HEK293 (cell line): ENCODE data around the gene TET3.
A peak's percentile ranks its signal among the peaks of the same experiment; 100 is the strongest.

ENCODE experiments used
- CTCF ChIA-PET: fragments of 350-600 bp; formaldehyde crosslinking; extraction: SDS; loops from one replicate; lab custom pipeline; 2021; ENCODE audit warnings: antibody characterized with exemption; lab: Yijun Ruan, JAX
- POLR2A ChIA-PET: fragments of 300-600 bp; formaldehyde crosslinking; extraction: SDS; loops from one replicate; lab custom pipeline; 2020; ENCODE audit warnings: antibody characterized with exemption, inconsistent platforms; lab: Yijun Ruan, JAX
- H3K27ac ChIP-seq: fragments of 200-500 bp; sonication (Bioruptor generic); 2 replicates; pipeline ENCODE4 v1.5.1; 2014; ENCODE audit warnings: low read depth, low read length, control low read depth, inconsistent platforms; ENCODE audit errors: extremely low read depth
- H3K36me3 ChIP-seq, 2 experiments: fragments of 200-500 bp in 1 of 2; sonication (Bioruptor generic) in 1 of 2; 1 replicate in 1 of 2; 2 replicates in 1 of 2; pipeline ENCODE4 v1.5.1; 2014 to 2017; ENCODE audit warnings: inconsistent platforms in 2 of 2, low read length in 2 of 2; ENCODE audit not compliant: control insufficient read depth in 2 of 2, insufficient read depth in 1 of 2
- H3K4me1 ChIP-seq: fragments of 200-500 bp; sonication (Bioruptor generic); 2 replicates; pipeline ENCODE4 v1.5.1; 2014; ENCODE audit warnings: mild to moderate bottlenecking, low read length, inconsistent platforms; ENCODE audit not compliant: control insufficient read depth, insufficient read depth
- H3K4me3 ChIP-seq: 2 replicates; pipeline ENCODE4 v1.5.1; 2011; ENCODE audit warnings: low read depth, mild to moderate bottlenecking, control low read depth, low read length, moderate library complexity
- H3K9me3 ChIP-seq: fragments of 200-500 bp; sonication (Bioruptor generic); 2 replicates; pipeline ENCODE4 v1.5.1; 2014; ENCODE audit warnings: low read depth, low read length, inconsistent platforms; ENCODE audit not compliant: control insufficient read depth, insufficient read depth
- FEZF1 ChIP-seq: fragments of 450-650 bp; formaldehyde crosslinking; IDR thresholded peaks from 2 replicates; pipeline ENCODE4 v1.5.1; 2016; ENCODE audit warnings: missing biosample characterization, missing genetic modification characterization
- GFI1B ChIP-seq: fragments of 450-650 bp; formaldehyde crosslinking; IDR thresholded peaks from 2 replicates; pipeline ENCODE4 v1.5.1; 2016; ENCODE audit warnings: missing biosample characterization, missing genetic modification characterization
- GLIS2 ChIP-seq: fragments of 450-650 bp; formaldehyde crosslinking; IDR thresholded peaks from 2 replicates; pipeline ENCODE4 v1.5.1; 2016; ENCODE audit warnings: missing biosample characterization, missing genetic modification characterization
- KLF1 ChIP-seq: fragments of 450-650 bp; formaldehyde crosslinking; IDR thresholded peaks from 2 replicates; pipeline ENCODE4 v1.5.1; 2016; ENCODE audit warnings: missing biosample characterization, missing genetic modification characterization
- RBAK ChIP-seq: fragments of 450-650 bp; formaldehyde crosslinking; IDR thresholded peaks from 2 replicates; pipeline ENCODE4 v1.5.1; 2016; ENCODE audit warnings: missing biosample characterization, missing genetic modification characterization
- SP2 ChIP-seq: fragments of 450-650 bp; formaldehyde crosslinking; IDR thresholded peaks from 2 replicates; pipeline ENCODE4 v1.5.1; 2016; ENCODE audit warnings: missing biosample characterization, missing genetic modification characterization
- SP7 ChIP-seq: fragments of 450-650 bp; formaldehyde crosslinking; IDR thresholded peaks from 2 replicates; pipeline ENCODE4 v1.5.1; 2016; ENCODE audit warnings: missing biosample characterization, missing genetic modification characterization
- ZBTB48 ChIP-seq: fragments of 450-650 bp; formaldehyde crosslinking; IDR thresholded peaks from 2 replicates; pipeline ENCODE4 v1.5.1; 2016; ENCODE audit warnings: missing biosample characterization, missing genetic modification characterization
- ZFHX2 ChIP-seq: fragments of 450-650 bp; formaldehyde crosslinking; conservative IDR thresholded peaks from 2 replicates; pipeline ENCODE4 v1.5.1; 2016; ENCODE audit warnings: missing biosample characterization, missing genetic modification characterization
- ZIC2 ChIP-seq: fragments of 450-650 bp; formaldehyde crosslinking; IDR thresholded peaks from 2 replicates; pipeline ENCODE4 v1.5.1; 2016; ENCODE audit warnings: missing biosample characterization, missing genetic modification characterization
- ZNF155 ChIP-seq: fragments of 450-650 bp; formaldehyde crosslinking; IDR thresholded peaks from 2 replicates; pipeline ENCODE4 v1.5.1; 2016; ENCODE audit warnings: missing biosample characterization, missing genetic modification characterization
- ZNF169 ChIP-seq: fragments of 450-650 bp; formaldehyde crosslinking; IDR thresholded peaks from 2 replicates; pipeline ENCODE4 v1.5.1; 2016; ENCODE audit warnings: missing biosample characterization, missing genetic modification characterization
- ZNF211 ChIP-seq: fragments of 450-650 bp; formaldehyde crosslinking; IDR thresholded peaks from 2 replicates; pipeline ENCODE4 v1.5.1; 2016; ENCODE audit warnings: low read depth, missing biosample characterization, missing genetic modification characterization
- ZNF433 ChIP-seq: fragments of 450-650 bp; formaldehyde crosslinking; IDR thresholded peaks from 2 replicates; pipeline ENCODE4 v1.5.1; 2016; ENCODE audit warnings: missing biosample characterization, missing genetic modification characterization, low read depth
- ZNF561 ChIP-seq: fragments of 450-650 bp; IDR thresholded peaks from 2 replicates; pipeline ENCODE4 v1.5.1; 2018; ENCODE audit warnings: missing biosample characterization, missing genetic modification characterization, borderline replicate concordance
- TF ChIP-seq, protein P1 (sequence below): fragments of 450-650 bp; formaldehyde crosslinking; IDR thresholded peaks from 2 replicates; pipeline ENCODE4 v1.5.1; 2016; ENCODE audit warnings: missing biosample characterization, missing genetic modification characterization
- TF ChIP-seq, protein P2 (sequence below): fragments of 450-650 bp; formaldehyde crosslinking; IDR thresholded peaks from 2 replicates; pipeline ENCODE4 v1.5.1; 2016; ENCODE audit warnings: missing biosample characterization, missing genetic modification characterization
- TF ChIP-seq, protein P3 (sequence below): fragments of 450-650 bp; formaldehyde crosslinking; IDR thresholded peaks from 2 replicates; pipeline ENCODE4 v1.5.1; 2016; ENCODE audit warnings: missing biosample characterization, missing genetic modification characterization
- TF ChIP-seq, protein P4 (sequence below): fragments of 450-650 bp; IDR thresholded peaks from 2 replicates; pipeline ENCODE4 v1.5.1; 2018; ENCODE audit warnings: missing biosample characterization, mild to moderate bottlenecking, missing genetic modification characterization
- TF ChIP-seq, protein P5 (sequence below): fragments of 450-650 bp; formaldehyde crosslinking; IDR thresholded peaks from 2 replicates; pipeline ENCODE4 v1.5.0; 2017; ENCODE audit warnings: missing biosample characterization, missing genetic modification characterization, borderline replicate concordance
- TF ChIP-seq, protein P6 (sequence below): fragments of 450-650 bp; formaldehyde crosslinking; IDR thresholded peaks from 2 replicates; pipeline ENCODE4 v1.5.1; 2016; ENCODE audit warnings: missing biosample characterization, missing genetic modification characterization

The TET3 gene

DNA sequence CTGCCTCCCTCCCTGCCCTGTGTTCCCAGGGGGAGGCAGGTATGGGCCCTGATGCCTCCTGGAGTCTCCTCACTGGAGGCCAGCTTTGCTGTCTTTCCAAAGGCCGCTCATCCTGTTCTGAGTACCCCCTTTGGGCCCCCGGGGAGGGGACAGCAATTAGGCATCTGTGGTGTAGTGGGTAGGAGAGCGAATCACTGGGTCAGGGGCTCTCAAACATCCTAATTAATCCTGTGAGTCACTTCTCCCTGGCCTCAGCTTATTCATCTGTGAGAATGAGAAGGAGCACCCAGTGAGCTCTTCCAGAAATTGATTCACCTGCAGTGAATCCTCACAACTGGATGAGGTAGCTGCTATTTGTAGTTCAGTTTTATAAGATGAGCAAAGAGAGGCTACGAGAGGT lies 16.4 kb downstream of the TET3 start (continued):
- TF ChIP-seq GLIS2 (tag by site-specific recombination): peak; percentile 24; the same call in 1 of the 2 replicates
- peak; percentile 66; the same call in 1 of the 2 replicates for TF ChIP-seq SP7 (tag by site-specific recombination)
- peak; percentile 24; the same call in 1 of the 2 replicates for TF ChIP-seq ZIC2 (tag by site-specific recombination)

DNA sequence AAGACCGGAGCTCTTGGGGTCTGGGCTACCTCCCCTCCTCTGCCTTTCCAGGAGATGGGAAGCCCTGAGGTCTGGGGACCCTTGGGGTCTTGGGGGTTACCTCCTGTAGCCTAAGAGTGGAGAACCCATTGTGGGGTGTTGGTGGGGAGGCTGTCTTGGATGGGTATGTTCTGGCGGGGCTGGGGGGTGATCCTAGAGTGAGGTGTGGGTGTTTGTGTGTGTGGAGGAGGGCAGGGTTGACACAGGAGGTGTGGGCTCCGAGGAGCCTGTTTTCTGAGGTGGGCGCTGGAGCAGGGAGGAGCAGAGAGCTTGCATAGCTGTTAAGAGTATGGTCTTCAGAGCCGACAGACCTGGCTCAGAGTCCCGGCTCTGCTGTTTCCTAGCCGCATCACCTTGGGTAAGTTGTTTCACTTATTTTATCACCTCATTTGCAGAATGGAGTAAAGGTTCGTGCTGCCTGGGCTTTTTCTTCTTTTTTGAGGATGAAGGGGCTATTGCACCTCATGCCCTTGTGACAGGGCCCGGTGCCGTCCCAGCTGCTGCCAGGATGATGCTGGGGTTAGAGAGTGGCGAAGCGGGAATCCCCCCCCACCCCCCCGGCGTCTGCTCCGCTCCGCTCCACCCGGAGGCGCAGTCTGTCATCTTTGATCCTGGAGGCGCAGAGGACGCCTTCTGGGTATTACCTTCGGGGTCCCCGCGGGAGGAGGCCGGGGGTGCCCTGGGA lies 17.2 kb downstream of the TET3 start:
- H3K4me3 ChIP-seq: peak overlapping the region; percentile 44
- H3K36me3 ChIP-seq: peaks cover 0 to 8% of the 10 kb centered on the region in 2 experiments; a peak in 1 of 3 replicates
- H3K27ac ChIP-seq: no peak overlapping the region
- ChIA-PET POLR2A (interaction anchor here (1.0 to 2.3 kb wide), 4 partner anchors 8 to 75 kb away, joined by 3 to 10 read pairs (median 6); partner anchors contain the start of gene DGUOK), CTCF (interaction anchor here (1.0 to 1.5 kb wide), 4 partner anchors 20 to 174 kb away, joined by 3 to 8 read pairs (median 4); partner anchors contain the start of genes BOLA3 and STAMBP)
- peaks cover 32% of the 10 kb centered on the region for H3K4me1 ChIP-seq
- no peaks in the 10 kb centered on the region for H3K9me3 ChIP-seq
- TF ChIP-seq, protein P1, sequence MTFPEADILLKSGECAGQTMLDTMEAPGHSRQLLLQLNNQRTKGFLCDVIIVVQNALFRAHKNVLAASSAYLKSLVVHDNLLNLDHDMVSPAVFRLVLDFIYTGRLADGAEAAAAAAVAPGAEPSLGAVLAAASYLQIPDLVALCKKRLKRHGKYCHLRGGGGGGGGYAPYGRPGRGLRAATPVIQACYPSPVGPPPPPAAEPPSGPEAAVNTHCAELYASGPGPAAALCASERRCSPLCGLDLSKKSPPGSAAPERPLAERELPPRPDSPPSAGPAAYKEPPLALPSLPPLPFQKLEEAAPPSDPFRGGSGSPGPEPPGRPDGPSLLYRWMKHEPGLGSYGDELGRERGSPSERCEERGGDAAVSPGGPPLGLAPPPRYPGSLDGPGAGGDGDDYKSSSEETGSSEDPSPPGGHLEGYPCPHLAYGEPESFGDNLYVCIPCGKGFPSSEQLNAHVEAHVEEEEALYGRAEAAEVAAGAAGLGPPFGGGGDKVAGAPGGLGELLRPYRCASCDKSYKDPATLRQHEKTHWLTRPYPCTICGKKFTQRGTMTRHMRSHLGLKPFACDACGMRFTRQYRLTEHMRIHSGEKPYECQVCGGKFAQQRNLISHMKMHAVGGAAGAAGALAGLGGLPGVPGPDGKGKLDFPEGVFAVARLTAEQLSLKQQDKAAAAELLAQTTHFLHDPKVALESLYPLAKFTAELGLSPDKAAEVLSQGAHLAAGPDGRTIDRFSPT (tag by site-specific recombination): no peak
- no peak for TF ChIP-seq ZNF211 (tag by site-specific recombination)
- no peak for TF ChIP-seq SP7 (tag by site-specific recombination)
- TF ChIP-seq, protein P2, sequence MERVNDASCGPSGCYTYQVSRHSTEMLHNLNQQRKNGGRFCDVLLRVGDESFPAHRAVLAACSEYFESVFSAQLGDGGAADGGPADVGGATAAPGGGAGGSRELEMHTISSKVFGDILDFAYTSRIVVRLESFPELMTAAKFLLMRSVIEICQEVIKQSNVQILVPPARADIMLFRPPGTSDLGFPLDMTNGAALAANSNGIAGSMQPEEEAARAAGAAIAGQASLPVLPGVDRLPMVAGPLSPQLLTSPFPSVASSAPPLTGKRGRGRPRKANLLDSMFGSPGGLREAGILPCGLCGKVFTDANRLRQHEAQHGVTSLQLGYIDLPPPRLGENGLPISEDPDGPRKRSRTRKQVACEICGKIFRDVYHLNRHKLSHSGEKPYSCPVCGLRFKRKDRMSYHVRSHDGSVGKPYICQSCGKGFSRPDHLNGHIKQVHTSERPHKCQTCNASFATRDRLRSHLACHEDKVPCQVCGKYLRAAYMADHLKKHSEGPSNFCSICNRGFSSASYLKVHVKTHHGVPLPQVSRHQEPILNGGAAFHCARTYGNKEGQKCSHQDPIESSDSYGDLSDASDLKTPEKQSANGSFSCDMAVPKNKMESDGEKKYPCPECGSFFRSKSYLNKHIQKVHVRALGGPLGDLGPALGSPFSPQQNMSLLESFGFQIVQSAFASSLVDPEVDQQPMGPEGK (tag by site-specific recombination): peak; percentile 26; the same call in 1 of the 2 replicates
- TF ChIP-seq ZIC2 (tag by site-specific recombination): peak; percentile 37; the same call in 1 of the 2 replicates
- no peak for TF ChIP-seq GFI1B (tag by site-specific recombination)
- TF ChIP-seq ZFHX2 (tag by site-specific recombination): peak; percentile 93
- TF ChIP-seq ZNF155 (tag by site-specific recombination): no peak
- TF ChIP-seq KLF1: no peak
- no peak for TF ChIP-seq FEZF1 (tag by site-specific recombination)
- TF ChIP-seq, protein P3, sequence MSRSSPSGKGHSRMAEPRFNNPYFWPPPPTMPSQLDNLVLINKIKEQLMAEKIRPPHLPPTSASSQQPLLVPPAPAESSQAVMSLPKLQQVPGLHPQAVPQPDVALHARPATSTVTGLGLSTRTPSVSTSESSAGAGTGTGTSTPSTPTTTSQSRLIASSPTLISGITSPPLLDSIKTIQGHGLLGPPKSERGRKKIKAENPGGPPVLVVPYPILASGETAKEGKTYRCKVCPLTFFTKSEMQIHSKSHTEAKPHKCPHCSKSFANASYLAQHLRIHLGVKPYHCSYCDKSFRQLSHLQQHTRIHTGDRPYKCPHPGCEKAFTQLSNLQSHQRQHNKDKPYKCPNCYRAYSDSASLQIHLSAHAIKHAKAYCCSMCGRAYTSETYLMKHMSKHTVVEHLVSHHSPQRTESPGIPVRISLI (tag by site-specific recombination): no peak
- no peak for TF ChIP-seq ZNF433 (tag by site-specific recombination)
- TF ChIP-seq SP2 (tag by site-specific recombination): no peak
- TF ChIP-seq, protein P4, sequence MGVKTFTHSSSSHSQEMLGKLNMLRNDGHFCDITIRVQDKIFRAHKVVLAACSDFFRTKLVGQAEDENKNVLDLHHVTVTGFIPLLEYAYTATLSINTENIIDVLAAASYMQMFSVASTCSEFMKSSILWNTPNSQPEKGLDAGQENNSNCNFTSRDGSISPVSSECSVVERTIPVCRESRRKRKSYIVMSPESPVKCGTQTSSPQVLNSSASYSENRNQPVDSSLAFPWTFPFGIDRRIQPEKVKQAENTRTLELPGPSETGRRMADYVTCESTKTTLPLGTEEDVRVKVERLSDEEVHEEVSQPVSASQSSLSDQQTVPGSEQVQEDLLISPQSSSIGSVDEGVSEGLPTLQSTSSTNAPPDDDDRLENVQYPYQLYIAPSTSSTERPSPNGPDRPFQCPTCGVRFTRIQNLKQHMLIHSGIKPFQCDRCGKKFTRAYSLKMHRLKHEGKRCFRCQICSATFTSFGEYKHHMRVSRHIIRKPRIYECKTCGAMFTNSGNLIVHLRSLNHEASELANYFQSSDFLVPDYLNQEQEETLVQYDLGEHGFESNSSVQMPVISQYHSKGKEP (tag by site-specific recombination): no peak
- TF ChIP-seq, protein P5, sequence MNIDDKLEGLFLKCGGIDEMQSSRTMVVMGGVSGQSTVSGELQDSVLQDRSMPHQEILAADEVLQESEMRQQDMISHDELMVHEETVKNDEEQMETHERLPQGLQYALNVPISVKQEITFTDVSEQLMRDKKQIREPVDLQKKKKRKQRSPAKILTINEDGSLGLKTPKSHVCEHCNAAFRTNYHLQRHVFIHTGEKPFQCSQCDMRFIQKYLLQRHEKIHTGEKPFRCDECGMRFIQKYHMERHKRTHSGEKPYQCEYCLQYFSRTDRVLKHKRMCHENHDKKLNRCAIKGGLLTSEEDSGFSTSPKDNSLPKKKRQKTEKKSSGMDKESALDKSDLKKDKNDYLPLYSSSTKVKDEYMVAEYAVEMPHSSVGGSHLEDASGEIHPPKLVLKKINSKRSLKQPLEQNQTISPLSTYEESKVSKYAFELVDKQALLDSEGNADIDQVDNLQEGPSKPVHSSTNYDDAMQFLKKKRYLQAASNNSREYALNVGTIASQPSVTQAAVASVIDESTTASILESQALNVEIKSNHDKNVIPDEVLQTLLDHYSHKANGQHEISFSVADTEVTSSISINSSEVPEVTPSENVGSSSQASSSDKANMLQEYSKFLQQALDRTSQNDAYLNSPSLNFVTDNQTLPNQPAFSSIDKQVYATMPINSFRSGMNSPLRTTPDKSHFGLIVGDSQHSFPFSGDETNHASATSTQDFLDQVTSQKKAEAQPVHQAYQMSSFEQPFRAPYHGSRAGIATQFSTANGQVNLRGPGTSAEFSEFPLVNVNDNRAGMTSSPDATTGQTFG: no peak
- no peak for TF ChIP-seq ZBTB48 (tag by site-specific recombination)
- TF ChIP-seq, protein P6, sequence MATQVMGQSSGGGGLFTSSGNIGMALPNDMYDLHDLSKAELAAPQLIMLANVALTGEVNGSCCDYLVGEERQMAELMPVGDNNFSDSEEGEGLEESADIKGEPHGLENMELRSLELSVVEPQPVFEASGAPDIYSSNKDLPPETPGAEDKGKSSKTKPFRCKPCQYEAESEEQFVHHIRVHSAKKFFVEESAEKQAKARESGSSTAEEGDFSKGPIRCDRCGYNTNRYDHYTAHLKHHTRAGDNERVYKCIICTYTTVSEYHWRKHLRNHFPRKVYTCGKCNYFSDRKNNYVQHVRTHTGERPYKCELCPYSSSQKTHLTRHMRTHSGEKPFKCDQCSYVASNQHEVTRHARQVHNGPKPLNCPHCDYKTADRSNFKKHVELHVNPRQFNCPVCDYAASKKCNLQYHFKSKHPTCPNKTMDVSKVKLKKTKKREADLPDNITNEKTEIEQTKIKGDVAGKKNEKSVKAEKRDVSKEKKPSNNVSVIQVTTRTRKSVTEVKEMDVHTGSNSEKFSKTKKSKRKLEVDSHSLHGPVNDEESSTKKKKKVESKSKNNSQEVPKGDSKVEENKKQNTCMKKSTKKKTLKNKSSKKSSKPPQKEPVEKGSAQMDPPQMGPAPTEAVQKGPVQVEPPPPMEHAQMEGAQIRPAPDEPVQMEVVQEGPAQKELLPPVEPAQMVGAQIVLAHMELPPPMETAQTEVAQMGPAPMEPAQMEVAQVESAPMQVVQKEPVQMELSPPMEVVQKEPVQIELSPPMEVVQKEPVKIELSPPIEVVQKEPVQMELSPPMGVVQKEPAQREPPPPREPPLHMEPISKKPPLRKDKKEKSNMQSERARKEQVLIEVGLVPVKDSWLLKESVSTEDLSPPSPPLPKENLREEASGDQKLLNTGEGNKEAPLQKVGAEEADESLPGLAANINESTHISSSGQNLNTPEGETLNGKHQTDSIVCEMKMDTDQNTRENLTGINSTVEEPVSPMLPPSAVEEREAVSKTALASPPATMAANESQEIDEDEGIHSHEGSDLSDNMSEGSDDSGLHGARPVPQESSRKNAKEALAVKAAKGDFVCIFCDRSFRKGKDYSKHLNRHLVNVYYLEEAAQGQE (tag by site-specific recombination): no peak
- TF ChIP-seq RBAK (tag by site-specific recombination): no peak
- no peak for TF ChIP-seq ZNF561 (tag by site-specific recombination)
- TF ChIP-seq ZNF169: no peak
